HCT116 (cell line): Measurements from ENCODE around the gene OPRL1.

Experiments used
- CTCF ChIP-seq, 3 experiments: fragments of 200-600 bp in 1 of 3; sonication (generic) in 1 of 3; IDR thresholded peaks in 2 of 3; conservative IDR thresholded peaks in 1 of 3; 2 replicates each; pipeline ENCODE4 v1.5.1; 2012 to 2017; ENCODE audit warnings: low read depth in 2 of 3, low read length in 2 of 3, antibody characterized with exemption in 1 of 3, borderline replicate concordance in 1 of 3, control low read depth in 1 of 3, mild to moderate bottlenecking in 1 of 3, mixed read lengths in 1 of 3, mixed run types in 1 of 3, moderate library complexity in 1 of 3; ENCODE audit not compliant: insufficient read depth in 1 of 3
- EZH2 ChIP-seq: fragments of 200-600 bp; sonication (generic); IDR thresholded peaks from 2 replicates; pipeline ENCODE4 v1.6.1; 2017; ENCODE audit warnings: antibody characterized with exemption, mixed run types
- POLR2AphosphoS5 ChIP-seq: IDR thresholded peaks from 2 replicates; pipeline ENCODE4 v1.6.1; 2011; ENCODE audit warnings: mild to moderate bottlenecking, low read depth, low read length, moderate library complexity
- SIN3A ChIP-seq: IDR thresholded peaks from 2 replicates; pipeline ENCODE4 v1.6.1; 2012; ENCODE audit warnings: low read depth
- ZNF274 ChIP-seq: fragments of 200-500 bp; sonication (Bioruptor generic); IDR thresholded peaks from 2 replicates; pipeline ENCODE4 v1.6.1; 2014; ENCODE audit warnings: mild to moderate bottlenecking, low read depth, low read length, inconsistent platforms

GRCh38 chr20:64101731-64102621 lies 22.1 kb downstream of the OPRL1 start:
- TF ChIP-seq POLR2AphosphoS5 (peak; percentile 38), ZNF274 (no peak), CTCF (IDR thresholded peaks at IDR 0.05 in 2 of 3, conservative IDR thresholded peaks at IDR 0.05 in 1 of 3; ENCODE audit: borderline replicate concordance in 1 of 3, insufficient read depth in 1 of 3, low read depth in 2 of 3, low read length in 2 of 3) (peak; percentile 67 to 94 (median 81); a peak in 4 of 6 replicates), SIN3A (no peak), EZH2 (no peak)
